D721Med (cell line): Measurements from ENCODE around the gene BBS1.
"Not testable (repeated sequence)": the region's sequence is repeated elsewhere in the genome, so short reads cannot be mapped to it uniquely, and the experiment has no call there.

ENCODE experiments used
- DNase-seq: peaks from one replicate; pipeline ENCODE4 v3.0.0; 2011; ENCODE audit warnings: low spot score; ENCODE audit not compliant: insufficient read length
- FAIRE-seq: peaks from 2 replicates; lab custom pipeline; 2011; peaks lifted over from hg19 to GRCh38; lab: Jason Lieb, UNC
- CTCF ChIP-seq: IDR thresholded peaks from 2 replicates; pipeline ENCODE4 v1.5.1; 2012; ENCODE audit warnings: mild to moderate bottlenecking, control low read depth; ENCODE audit not compliant: insufficient read depth; ENCODE audit errors: missing control alignments

Gene BBS1

GRCh38 chr11:66581261-66581660, 70.8 kb downstream of the BBS1 start:
- no peak for TF ChIP-seq CTCF
- FAIRE-seq (no peak), DNase-seq (no peak)

GRCh38 chr11:66582565-66583147, 72.2 kb downstream of the BBS1 start:
- FAIRE-seq, DNase-seq: not testable (repeated sequence)
